Spleen (tissue), 7 donors: Measurements from ENCODE around the gene MIEF1.

Experiments used
- CTCF ChIP-seq, 11 experiments: fragments of 200-600 bp in 7 of 11; fragments of 450-650 bp in 4 of 11; sonication (generic) in 4 of 11; IDR thresholded peaks in 8 of 11; conservative IDR thresholded peaks in 3 of 11; 1 replicate in 7 of 11; 2 replicates in 4 of 11; pipeline versions ENCODE4 v1.4.0 to v1.8.0; 2016 to 2021; ENCODE audit warnings: antibody characterized with exemption in 11 of 11, inconsistent platforms in 4 of 11, mild to moderate bottlenecking in 1 of 11
- POLR2AphosphoS5 ChIP-seq, 3 donors: sonication (generic); formaldehyde crosslinking; IDR thresholded peaks; one replicate each; pipeline ENCODE4 v1.5.1; 2017; ENCODE audit warnings: antibody characterized with exemption in 3 of 3
- donor health status: DM: no; HTN: no; CAD: no; lungs with moderate emphysema.
- donor health status: DM: no; HTN: no; CAD: no.
- donor health status: DM: no; HTN: no; CAD: no.

- TF ChIP-seq CTCF (IDR thresholded peaks at IDR 0.05 in 8 of 11, conservative IDR thresholded peaks at IDR 0.05 in 3 of 11) (no peak), POLR2AphosphoS5 (IDR thresholded peaks at IDR 0.05) (no peak)
These were observed 44.9 kb downstream of the MIEF1 start for GRCh38 chr22:39546889-39547586.
